CD8-positive, alpha-beta memory T cell (primary cell): Measurements from ENCODE around the gene PKD2. TPM values are rescaled to one million over a fixed set of nuclear protein-coding genes. Genes with fewer than 3 reads are reported as not detected.
"Not testable (repeated sequence)": the region's sequence is repeated elsewhere in the genome, so short reads cannot be mapped to it uniquely, and the experiment has no call there.

Experiments
- CTCF ChIA-PET: fragments of 350-600 bp; sonication (Branson Sonifier 250); formaldehyde crosslinking; loops from one replicate; lab custom pipeline; 2021; ENCODE audit warnings: antibody characterized with exemption; lab: Charles Lee
- POLR2A ChIA-PET: fragments of 350-600 bp; sonication (Branson Sonifier 250); formaldehyde crosslinking; loops from one replicate; lab custom pipeline; 2021; ENCODE audit warnings: antibody characterized with exemption; lab: Charles Lee
- DNase-seq, 5 donors: peaks; one replicate each; pipeline versions ENCODE4 v3.0.0 to v3.0.0-alpha.2; 2020 to 2022; ENCODE audit warnings: mixed read lengths in 1 of 5
- H3K27ac ChIP-seq: one replicate; pipeline ENCODE4 v1.7.0; 2013; ENCODE audit warnings: low read depth, mild to moderate bottlenecking, low read length, moderate library complexity
- H3K27me3 ChIP-seq: 2 replicates; pipeline ENCODE4 v1.7.0; 2013; ENCODE audit warnings: low read length, mild to moderate bottlenecking; ENCODE audit not compliant: insufficient read depth, poor library complexity, severe bottlenecking
- H3K36me3 ChIP-seq: 2 replicates; pipeline ENCODE4 v1.7.0; 2013; ENCODE audit warnings: mild to moderate bottlenecking, low read length, moderate library complexity; ENCODE audit not compliant: insufficient read depth
- H3K4me1 ChIP-seq: 2 replicates; pipeline ENCODE4 v1.7.0; 2013; ENCODE audit warnings: mild to moderate bottlenecking, low read length, moderate library complexity; ENCODE audit not compliant: insufficient read depth
- H3K4me3 ChIP-seq: 2 replicates; pipeline ENCODE4 v1.7.0; 2013; ENCODE audit warnings: mild to moderate bottlenecking, low read length
- H3K9me3 ChIP-seq: 2 replicates; pipeline ENCODE4 v1.7.0; 2013; ENCODE audit warnings: mild to moderate bottlenecking, low read length
- H3K27ac Mint-ChIP-seq, 8 donors: one replicate each; pipeline ENCODE4 v1.8.0; 2020 to 2021; ENCODE audit warnings: mixed read lengths in 8 of 8, mild to moderate bottlenecking in 6 of 8, inconsistent platforms in 3 of 8, moderate library complexity in 3 of 8
- H3K27me3 Mint-ChIP-seq, 2 donors: one replicate each; pipeline ENCODE4 v1.8.0; 2020 to 2021; ENCODE audit warnings: mixed read lengths in 2 of 2, mild to moderate bottlenecking in 1 of 2, moderate library complexity in 1 of 2
- H3K36me3 Mint-ChIP-seq, 3 donors: one replicate each; pipeline ENCODE4 v1.8.0; 2020 to 2021; ENCODE audit warnings: mixed read lengths in 3 of 3, inconsistent platforms in 1 of 3, mild to moderate bottlenecking in 1 of 3
- H3K4me1 Mint-ChIP-seq, 3 donors: one replicate each; pipeline ENCODE4 v1.8.0; 2020 to 2021; ENCODE audit warnings: mixed read lengths in 3 of 3, inconsistent platforms in 1 of 3, mild to moderate bottlenecking in 1 of 3
- H3K4me3 Mint-ChIP-seq, 7 donors: one replicate each; pipeline ENCODE4 v1.8.0; 2020 to 2021; ENCODE audit warnings: mixed read lengths in 7 of 7, mild to moderate bottlenecking in 6 of 7, moderate library complexity in 4 of 7, inconsistent platforms in 2 of 7
- H3K9me3 Mint-ChIP-seq, 5 donors: one replicate each; pipeline ENCODE4 v1.8.0; 2020 to 2022; ENCODE audit warnings: mixed read lengths in 5 of 5, mild to moderate bottlenecking in 3 of 5, moderate library complexity in 2 of 5, inconsistent platforms in 1 of 5
- polyA plus RNA-seq: library from polyadenylated mRNA; unstranded; fragments of 300-500 nt; fragmentation: Illumina TruSeq; gene quantifications from one replicate; pipeline ENCODE4 v1.2.3, GENCODE V29; 2021
- total RNA-seq, 2 experiments: library from RNA; stranded (reverse); gene quantifications; one replicate each; pipeline ENCODE4 v1.2.3, GENCODE V29; 2021

PKD2 gene
- total and polyA plus RNA-seq, 3 experiments from 2014 or later = 4.9 to 8.3 (median 7.1) TPM

GRCh38 chr4:88112856-88113255 lies 105.4 kb downstream of the PKD2 start:
- Mint-ChIP-seq H3K4me3 (no peak overlapping the region), H3K4me1 (no peaks in the 10 kb centered on the region), H3K36me3 (peaks cover 0 to 4% (median 0%) of the 10 kb centered on the region in 3 donors), H3K27me3 (no peaks in the 10 kb centered on the region), H3K27ac (peak overlapping the region in 1 of 8 donors; percentile 19), H3K9me3 (no peaks in the 10 kb centered on the region)
- POLR2A ChIA-PET = interaction anchor here (0.6 kb wide), 1 partner anchor 502 kb away, joined by 3 read pairs; no protein-coding TSS in a partner anchor
- CTCF ChIA-PET = no interaction called here
- Histone ChIP-seq H3K4me3 (no peak overlapping the region), H3K27ac (no peak overlapping the region), H3K27me3 (no peaks in the 10 kb centered on the region), H3K4me1 (no peaks in the 10 kb centered on the region), H3K9me3 (no peaks in the 10 kb centered on the region), H3K36me3 (no peaks in the 10 kb centered on the region)
- no peak for DNase-seq

- DNase-seq = no peak
- POLR2A ChIA-PET = no interaction called here
- Mint-ChIP-seq H3K27ac (no peak overlapping the region), H3K27me3 (no peaks in the 10 kb centered on the region), H3K36me3 (peaks cover 2 to 23% (median 4%) of the 10 kb centered on the region in 3 donors), H3K4me1 (no peaks in the 10 kb centered on the region), H3K9me3 (peaks cover 9 to 16% (median 12%) of the 10 kb centered on the region in 5 donors), H3K4me3 (no peak overlapping the region)
- Histone ChIP-seq H3K4me1 (no peaks in the 10 kb centered on the region), H3K27me3 (no peaks in the 10 kb centered on the region), H3K27ac (no peak overlapping the region), H3K36me3 (no peaks in the 10 kb centered on the region), H3K4me3 (no peak overlapping the region), H3K9me3 (peaks cover 5% of the 10 kb centered on the region)
- CTCF ChIA-PET = no interaction called here
These were observed 108.2 kb downstream of the PKD2 start for GRCh38 chr4:88115587-88115986.

- no peak overlapping the region for H3K4me3 ChIP-seq
- H3K9me3 Mint-ChIP-seq = peaks cover 11 to 33% (median 13%) of the 10 kb centered on the region in 5 donors
- no peaks in the 10 kb centered on the region for H3K36me3 ChIP-seq
- H3K4me3 Mint-ChIP-seq = no peak overlapping the region
- H3K36me3 Mint-ChIP-seq = peaks cover 4 to 47% (median 6%) of the 10 kb centered on the region in 3 donors
- H3K27me3 Mint-ChIP-seq = peaks cover 2 to 8% of the 10 kb centered on the region in 2 donors
- no peak overlapping the region for H3K27ac ChIP-seq
- H3K4me1 Mint-ChIP-seq = no peaks in the 10 kb centered on the region
- no peaks in the 10 kb centered on the region for H3K4me1 ChIP-seq
- DNase-seq = no peak
- POLR2A ChIA-PET = no interaction called here
- CTCF ChIA-PET = no interaction called here
- H3K9me3 ChIP-seq = peaks cover 5% of the 10 kb centered on the region
- no peak overlapping the region for H3K27ac Mint-ChIP-seq
- no peaks in the 10 kb centered on the region for H3K27me3 ChIP-seq
These were observed 112.5 kb downstream of the PKD2 start for GRCh38 chr4:88119943-88120342.

- H3K4me3 ChIP-seq, H3K27ac ChIP-seq, H3K9me3 ChIP-seq: not testable (repeated sequence)
These were observed 114.8 kb downstream of the PKD2 start for GRCh38 chr4:88122260-88122659.

More at GRCh38 chr4:88122260-88122659, 114.8 kb downstream of the PKD2 start:
- H3K4me1 Mint-ChIP-seq, H3K27ac Mint-ChIP-seq, H3K4me1 ChIP-seq, H3K36me3 ChIP-seq, DNase-seq, H3K4me3 Mint-ChIP-seq, H3K27me3 ChIP-seq, CTCF ChIA-PET, POLR2A ChIA-PET: not testable (repeated sequence)
- Mint-ChIP-seq H3K9me3 (peaks cover 13 to 39% (median 13%) of the 10 kb centered on the region in 5 donors), H3K36me3 (peaks cover 4 to 54% (median 6%) of the 10 kb centered on the region in 3 donors), H3K27me3 (peaks cover 2 to 11% of the 10 kb centered on the region in 2 donors)

Other genes with a start within 250 kb of the PKD2 start
- gene IBSP, start 208.1 kb upstream of the PKD2 start, total RNA-seq = not detected
- not detected for gene IBSP, start 208.1 kb upstream of the PKD2 start, polyA plus RNA-seq
- not detected for gene MEPE, start 174.7 kb upstream of the PKD2 start, total RNA-seq
- not detected for gene MEPE, start 174.7 kb upstream of the PKD2 start, polyA plus RNA-seq
- 1 to 10 TPM; 4.9 to 7.2 TPM for gene SPP1, start 31.9 kb upstream of the PKD2 start, total RNA-seq
- gene SPP1, start 31.9 kb upstream of the PKD2 start, polyA plus RNA-seq = not detected
- gene ABCG2, start 151.0 kb downstream of the PKD2 start, total RNA-seq = 1 to 10 TPM in 1 of 2 experiments, under 1 TPM in 1; 0.89 to 1.4 TPM
- gene ABCG2, start 151.0 kb downstream of the PKD2 start, polyA plus RNA-seq = 0.54 TPM